Hypothalamus (tissue), 51 donors: ENCODE results near the gene TADA1.

Experiments used
- DNase-seq, 51 donors: peaks; one replicate each; lab custom pipeline; 2025; lab: John Stamatoyannopoulos, UW

TADA1 gene

GRCh38 chr1:166875734-166876539 lies at the start of gene TADA1:
Gene TADA1 (minus strand): TSS chr1:166876264. CDS start chr1:166876233, 31 bp downstream.
- peak; percentile 65 to 99 (median 96) for DNase-seq

- no peak for DNase-seq
These were observed 48.9 kb upstream of the TADA1 start for GRCh38 chr1:166924823-166925541.

- DNase-seq = no peak
These were observed 44.8 kb upstream of the TADA1 start for GRCh38 chr1:166920561-166921475.

GRCh38 chr1:166918956-166919316 lies 42.9 kb upstream of the TADA1 start:
- DNase-seq = no peak

- DNase-seq = no peak
These were observed 42.3 kb upstream of the TADA1 start for GRCh38 chr1:166918088-166918955.

GRCh38 chr1:166915941-166916340 lies 39.9 kb upstream of the TADA1 start:
- peak in 2 of 51 donors; percentile 4 to 24 for DNase-seq

GRCh38 chr1:166915042-166915441 lies 39.0 kb upstream of the TADA1 start:
- no peak for DNase-seq

GRCh38 chr1:166914111-166914510 lies 38.0 kb upstream of the TADA1 start:
- DNase-seq = no peak

- no peak for DNase-seq
These were observed 35.6 kb upstream of the TADA1 start for GRCh38 chr1:166911624-166912023.

- peak in 34 of 51 donors; percentile 2 to 81 (median 46) for DNase-seq
These were observed 34.4 kb upstream of the TADA1 start for GRCh38 chr1:166910396-166910994.

- no peak for DNase-seq
These were observed 32.9 kb upstream of the TADA1 start for GRCh38 chr1:166908942-166909341.

GRCh38 chr1:166907763-166908162 lies 31.7 kb upstream of the TADA1 start:
- DNase-seq = no peak

- DNase-seq = no peak
These were observed 31.0 kb upstream of the TADA1 start for GRCh38 chr1:166907051-166907450.

GRCh38 chr1:166906647-166907046 lies 30.6 kb upstream of the TADA1 start:
- DNase-seq = no peak

GRCh38 chr1:166905900-166906299 lies 29.8 kb upstream of the TADA1 start:
- peak in 1 of 51 donors; percentile 15 for DNase-seq

- no peak for DNase-seq
These were observed 29.1 kb upstream of the TADA1 start for GRCh38 chr1:166905136-166905535.

- no peak for DNase-seq
These were observed 27.2 kb upstream of the TADA1 start for GRCh38 chr1:166903232-166903631.

- no peak for DNase-seq
These were observed 26.2 kb upstream of the TADA1 start for GRCh38 chr1:166902279-166902678.

- DNase-seq = no peak
These were observed 24.9 kb upstream of the TADA1 start for GRCh38 chr1:166900987-166901386.

GRCh38 chr1:166899769-166900168 lies 23.7 kb upstream of the TADA1 start:
- DNase-seq = no peak
